ENCODE results near the gene HAUS2.
A peak's percentile ranks its signal among the peaks of the same experiment; 100 is the strongest.

Gene HAUS2

GRCh38 chr15:42504631-42505030 is 44.0 kb upstream of the HAUS2 start:
- TF ChIP-seq BACH2 (CRISPR knock-in tag; IDR thresholded peaks at IDR 0.05; ENCODE audit: borderline replicate concordance): no peak
- no peak for TF ChIP-seq ZNF565 (CRISPR knock-in tag; conservative IDR thresholded peaks at IDR 0.05; ENCODE audit: low read depth)
- no peak for TF ChIP-seq PATZ1 (CRISPR knock-in tag; IDR thresholded peaks at IDR 0.05; ENCODE audit: borderline replicate concordance)
- no peak for TF ChIP-seq ESRRG (CRISPR knock-in tag; IDR thresholded peaks at IDR 0.05)
- no peak for TF ChIP-seq POU6F1 (CRISPR knock-in tag; IDR thresholded peaks at IDR 0.05; ENCODE audit: borderline replicate concordance, low read depth)
- no peak for ATAC-seq

DNA sequence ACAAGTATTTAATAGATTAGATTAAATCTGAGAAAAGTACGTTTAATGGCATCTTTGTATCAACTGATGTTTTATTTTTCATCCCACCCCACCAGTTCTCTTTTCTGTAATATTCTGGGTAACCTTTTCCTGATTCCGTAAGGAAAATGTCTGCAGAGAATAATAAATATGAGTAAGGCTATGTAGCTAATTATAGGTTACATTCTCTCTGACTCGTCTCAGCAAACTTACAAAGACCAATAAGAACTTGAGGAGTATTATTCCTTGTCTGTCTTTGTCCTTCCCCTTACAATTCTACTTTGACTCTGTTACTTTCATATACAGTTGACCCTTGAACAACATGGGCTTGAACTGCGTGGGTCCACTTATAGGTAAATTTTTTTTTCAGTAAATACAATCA is 41.1 kb upstream of the HAUS2 start:
- no peak for TF ChIP-seq CSRNP3 (CRISPR knock-in tag; IDR thresholded peaks at IDR 0.05)
- no peak for TF ChIP-seq ISL1 (CRISPR knock-in tag; IDR thresholded peaks at IDR 0.05)
- TF ChIP-seq, protein P1, sequence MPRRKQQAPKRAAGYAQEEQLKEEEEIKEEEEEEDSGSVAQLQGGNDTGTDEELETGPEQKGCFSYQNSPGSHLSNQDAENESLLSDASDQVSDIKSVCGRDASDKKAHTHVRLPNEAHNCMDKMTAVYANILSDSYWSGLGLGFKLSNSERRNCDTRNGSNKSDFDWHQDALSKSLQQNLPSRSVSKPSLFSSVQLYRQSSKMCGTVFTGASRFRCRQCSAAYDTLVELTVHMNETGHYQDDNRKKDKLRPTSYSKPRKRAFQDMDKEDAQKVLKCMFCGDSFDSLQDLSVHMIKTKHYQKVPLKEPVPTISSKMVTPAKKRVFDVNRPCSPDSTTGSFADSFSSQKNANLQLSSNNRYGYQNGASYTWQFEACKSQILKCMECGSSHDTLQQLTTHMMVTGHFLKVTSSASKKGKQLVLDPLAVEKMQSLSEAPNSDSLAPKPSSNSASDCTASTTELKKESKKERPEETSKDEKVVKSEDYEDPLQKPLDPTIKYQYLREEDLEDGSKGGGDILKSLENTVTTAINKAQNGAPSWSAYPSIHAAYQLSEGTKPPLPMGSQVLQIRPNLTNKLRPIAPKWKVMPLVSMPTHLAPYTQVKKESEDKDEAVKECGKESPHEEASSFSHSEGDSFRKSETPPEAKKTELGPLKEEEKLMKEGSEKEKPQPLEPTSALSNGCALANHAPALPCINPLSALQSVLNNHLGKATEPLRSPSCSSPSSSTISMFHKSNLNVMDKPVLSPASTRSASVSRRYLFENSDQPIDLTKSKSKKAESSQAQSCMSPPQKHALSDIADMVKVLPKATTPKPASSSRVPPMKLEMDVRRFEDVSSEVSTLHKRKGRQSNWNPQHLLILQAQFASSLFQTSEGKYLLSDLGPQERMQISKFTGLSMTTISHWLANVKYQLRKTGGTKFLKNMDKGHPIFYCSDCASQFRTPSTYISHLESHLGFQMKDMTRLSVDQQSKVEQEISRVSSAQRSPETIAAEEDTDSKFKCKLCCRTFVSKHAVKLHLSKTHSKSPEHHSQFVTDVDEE (CRISPR knock-in tag; IDR thresholded peaks at IDR 0.05): no peak
- no peak for TF ChIP-seq TCF4 (CRISPR knock-in tag; IDR thresholded peaks at IDR 0.05; ENCODE audit: borderline replicate concordance)
- TF ChIP-seq ESRRG (CRISPR knock-in tag; IDR thresholded peaks at IDR 0.05): no peak
- TF ChIP-seq CSDC2 (CRISPR knock-in tag; IDR thresholded peaks at IDR 0.05): no peak
- TF ChIP-seq BACH2 (CRISPR knock-in tag; IDR thresholded peaks at IDR 0.05; ENCODE audit: borderline replicate concordance): no peak
- no peak for TF ChIP-seq SNAI2 (CRISPR knock-in tag; IDR thresholded peaks at IDR 0.05)
- no peak for TF ChIP-seq PPARA (CRISPR knock-in tag; IDR thresholded peaks at IDR 0.05; ENCODE audit: borderline replicate concordance)
- TF ChIP-seq ZFP3 (CRISPR knock-in tag; IDR thresholded peaks at IDR 0.05): no peak
- TF ChIP-seq CREB5 (CRISPR knock-in tag; IDR thresholded peaks at IDR 0.05; ENCODE audit: low read depth): no peak
- no peak for TF ChIP-seq POU6F1 (CRISPR knock-in tag; IDR thresholded peaks at IDR 0.05; ENCODE audit: borderline replicate concordance, low read depth)
- TF ChIP-seq PATZ1 (CRISPR knock-in tag; IDR thresholded peaks at IDR 0.05; ENCODE audit: borderline replicate concordance): no peak
- no peak for TF ChIP-seq ZNF565 (CRISPR knock-in tag; conservative IDR thresholded peaks at IDR 0.05; ENCODE audit: low read depth)
- TF ChIP-seq OSR1 (CRISPR knock-in tag; IDR thresholded peaks at IDR 0.05): no peak
- no peak for TF ChIP-seq ZFP30 (CRISPR knock-in tag; IDR thresholded peaks at IDR 0.05)
- no peak for TF ChIP-seq TOX (CRISPR knock-in tag; IDR thresholded peaks at IDR 0.05; ENCODE audit: borderline replicate concordance)
- peak; percentile 49; the same call in 2 of the 3 replicates for ATAC-seq

All from SK-N-SH treated with all-trans-retinoic acid at 6 μM for 48 hours (cell line).